Ishikawa (cell line): Measurements from ENCODE around the gene ATP6V1G3.

Experiments
- CREB1 ChIP-seq: IDR thresholded peaks from 2 replicates; pipeline ENCODE4 v1.6.1; 2012; ENCODE audit warnings: low read depth
- EP300 ChIP-seq: IDR thresholded peaks from 2 replicates; pipeline ENCODE4 v1.6.1; 2012; ENCODE audit warnings: borderline replicate concordance

- TF ChIP-seq EP300, result no peak
- no peak for TF ChIP-seq CREB1
Measured at GRCh38 chr1:198498881-198499280, 41.6 kb downstream of the ATP6V1G3 start.
